PFSK-1 (cell line): ENCODE measurements around the gene KRTAP1-5.
"Not testable (repeated sequence)": the region's sequence is repeated elsewhere in the genome, so short reads cannot be mapped to it uniquely, and the experiment has no call there.

Experiments
- FOXP2 ChIP-seq: optimal IDR thresholded peaks from 2 replicates; pipeline ENCODE3; 2011; ENCODE audit warnings: borderline replicate concordance, control low read depth, inconsistent platforms; ENCODE audit not compliant: insufficient read depth; ENCODE audit errors: extremely low read length, extremely low read depth
- POLR2AphosphoS5 ChIP-seq: IDR thresholded peaks from 2 replicates; pipeline ENCODE4 v1.6.1; 2012; ENCODE audit warnings: low read depth, mild to moderate bottlenecking, control low read depth, low read length, moderate library complexity
- REST ChIP-seq, 2 experiments: IDR thresholded peaks; 2 replicates each; pipeline versions ENCODE4 v1.6.1 to v1.8.0; 2011 to 2012; ENCODE audit warnings: low read depth in 2 of 2, low read length in 2 of 2, control low read depth in 1 of 2, inconsistent platforms in 1 of 2, mild to moderate bottlenecking in 1 of 2, moderate library complexity in 1 of 2; ENCODE audit not compliant: insufficient read depth in 1 of 2
- SIN3A ChIP-seq: IDR thresholded peaks from 2 replicates; pipeline ENCODE4 v1.6.1; 2012; ENCODE audit warnings: mild to moderate bottlenecking, low read length, moderate library complexity, borderline replicate concordance; ENCODE audit not compliant: insufficient read depth
- TAF1 ChIP-seq: IDR thresholded peaks from 2 replicates; pipeline ENCODE4 v1.6.1; 2012; ENCODE audit warnings: low read length, control low read depth, borderline replicate concordance; ENCODE audit not compliant: insufficient read depth

KRTAP1-5 gene

GRCh38 chr17:41046735-41047465 is 19.9 kb upstream of the KRTAP1-5 start, which contains the start of gene KRTAP2-1:
TSS of gene KRTAP2-1 (minus strand) at chr17:41047316. CDS start at chr17:41047267, 49 bp downstream.
- not testable (repeated sequence) for TF ChIP-seq REST (IDR thresholded peaks at IDR 0.05; ENCODE audit: insufficient read depth in 1 of 2, low read depth in 2 of 2, low read length in 2 of 2); SIN3A; TAF1

- TF ChIP-seq FOXP2 (no peak), SIN3A (no peak), REST (IDR thresholded peaks at IDR 0.05; ENCODE audit: insufficient read depth in 1 of 2, low read depth in 2 of 2, low read length in 2 of 2) (no peak), POLR2AphosphoS5 (no peak), TAF1 (no peak)
These were observed 15.9 kb upstream of the KRTAP1-5 start for GRCh38 chr17:41042953-41043352.

- TF ChIP-seq SIN3A; REST (IDR thresholded peaks at IDR 0.05; ENCODE audit: insufficient read depth in 1 of 2, low read depth in 2 of 2, low read length in 2 of 2); POLR2AphosphoS5: not testable (repeated sequence)
These were observed 14.0 kb upstream of the KRTAP1-5 start, which contains the start of gene KRTAP1-1 for GRCh38 chr17:41040783-41041571. TSS of gene KRTAP1-1 (minus strand) at chr17:41041450. CDS start at chr17:41041397, 53 bp downstream.

- TF ChIP-seq REST (IDR thresholded peaks at IDR 0.05; ENCODE audit: insufficient read depth in 1 of 2, low read depth in 2 of 2, low read length in 2 of 2), result no peak
- no peak for TF ChIP-seq POLR2AphosphoS5
- TF ChIP-seq TAF1, result no peak
- TF ChIP-seq FOXP2, result no peak
- TF ChIP-seq SIN3A, result no peak
These were observed 10.9 kb upstream of the KRTAP1-5 start for GRCh38 chr17:41037853-41038350.
